K562 (cell line): ENCODE results near the gene TBC1D16. TPM values are rescaled to one million over a fixed set of nuclear protein-coding genes. Genes with fewer than 3 reads are reported as not detected.

Experiments
- CBX1 ChIP-seq: sonication (generic); IDR thresholded peaks from 2 replicates; pipeline ENCODE4 v1.6.1; 2016; ENCODE audit warnings: antibody characterized with exemption, low read depth, mild to moderate bottlenecking
- GABPB2 ChIP-seq: fragments of 250-450 bp; sonication (Bioruptor Pico); conservative IDR thresholded peaks from 2 replicates; pipeline ENCODE4 v1.5.1; 2021; ENCODE audit warnings: mild to moderate bottlenecking
- MTA2 ChIP-seq: fragments of 450-650 bp; IDR thresholded peaks from 2 replicates; pipeline ENCODE4 v1.6.1; 2016; ENCODE audit warnings: low read depth
- NELFE ChIP-seq: IDR thresholded peaks from 2 replicates; pipeline ENCODE4 v1.6.1; 2011; ENCODE audit warnings: mild to moderate bottlenecking; ENCODE audit not compliant: insufficient read depth, insufficient read length
- SLC30A9 ChIP-seq: fragments of 250-450 bp; sonication (Bioruptor Pico); IDR thresholded peaks from 2 replicates; pipeline ENCODE4 v1.8.0; 2022; ENCODE audit warnings: mild to moderate bottlenecking, moderate library complexity
- SRF ChIP-seq, 2 experiments: fragments of 250-450, 450-650 bp in 1 of 2; sonication (Bioruptor Pico) in 1 of 2; sonication (generic) in 1 of 2; formaldehyde crosslinking; IDR thresholded peaks; 2 replicates each; pipeline versions ENCODE4 v1.5.0 to v1.5.1; 2020 to 2022; ENCODE audit warnings: mild to moderate bottlenecking in 1 of 2, missing genetic modification reagents in 1 of 2
- XRCC3 ChIP-seq: fragments of 450-650 bp; IDR thresholded peaks from 2 replicates; pipeline ENCODE4 v1.6.1; 2017; ENCODE audit warnings: mild to moderate bottlenecking, moderate library complexity
- ZNF24 ChIP-seq: fragments of 450-650 bp; IDR thresholded peaks from 2 replicates; pipeline ENCODE4 v1.6.1; 2016
- polyA plus RNA-seq, 8 experiments: library from polyadenylated mRNA; depleted of rRNA in 4 of 8; stranded (reverse) in 5 of 8; unstranded in 3 of 8; fragments of >200 nt; fragmentation: Nextera tagmentation in 2 of 8; fragmentation: Illumina TruSeq in 1 of 8; extraction: Ambion mirVana in 2 of 8; extraction: Trizol in 1 of 8; gene quantifications; 2 replicates each; pipeline versions ENCODE4 v1.2.1 to v1.2.3, GENCODE V29; 2011 to 2014; ENCODE audit warnings: inconsistent platforms in 1 of 8, missing spikeins in 1 of 8
- total RNA-seq, 7 experiments: library from RNA; depleted of rRNA in 6 of 7; stranded (reverse); fragments of >200 nt in 6 of 7; fragmentation: Illumina TruSeq in 2 of 7; extraction: Trizol in 2 of 7; gene quantifications; 2 replicates each; pipeline versions ENCODE4 v1.2.1 to v1.2.3, GENCODE V29; 2011 to 2021; ENCODE audit warnings: low replicate concordance in 1 of 7
- TF ChIP-seq, protein P1 (sequence below): fragments of 450-650 bp; IDR thresholded peaks from 2 replicates; pipeline ENCODE4 v1.6.1; 2016; ENCODE audit warnings: mild to moderate bottlenecking, moderate library complexity
- TF ChIP-seq, protein P2 (sequence below): fragments of 250-450 bp; sonication (Bioruptor Pico); IDR thresholded peaks from 2 replicates; pipeline ENCODE4 v1.8.0; 2021; ENCODE audit warnings: moderate library complexity, mild to moderate bottlenecking, inconsistent platforms
- TF ChIP-seq, protein P3 (sequence below): fragments of 250-450 bp; sonication (Bioruptor Pico); IDR thresholded peaks from 2 replicates; pipeline ENCODE4 v1.4.0; 2020; ENCODE audit warnings: mild to moderate bottlenecking, moderate library complexity, borderline replicate concordance

The TBC1D16 gene
- total and polyA plus RNA-seq, 9 of the 15 experiments (the other 6 are each of a cell fraction or from before 2014, with no cell fraction given) = 0.01 to 0.20 (median 0.03) TPM; not detected in 1

DNA sequence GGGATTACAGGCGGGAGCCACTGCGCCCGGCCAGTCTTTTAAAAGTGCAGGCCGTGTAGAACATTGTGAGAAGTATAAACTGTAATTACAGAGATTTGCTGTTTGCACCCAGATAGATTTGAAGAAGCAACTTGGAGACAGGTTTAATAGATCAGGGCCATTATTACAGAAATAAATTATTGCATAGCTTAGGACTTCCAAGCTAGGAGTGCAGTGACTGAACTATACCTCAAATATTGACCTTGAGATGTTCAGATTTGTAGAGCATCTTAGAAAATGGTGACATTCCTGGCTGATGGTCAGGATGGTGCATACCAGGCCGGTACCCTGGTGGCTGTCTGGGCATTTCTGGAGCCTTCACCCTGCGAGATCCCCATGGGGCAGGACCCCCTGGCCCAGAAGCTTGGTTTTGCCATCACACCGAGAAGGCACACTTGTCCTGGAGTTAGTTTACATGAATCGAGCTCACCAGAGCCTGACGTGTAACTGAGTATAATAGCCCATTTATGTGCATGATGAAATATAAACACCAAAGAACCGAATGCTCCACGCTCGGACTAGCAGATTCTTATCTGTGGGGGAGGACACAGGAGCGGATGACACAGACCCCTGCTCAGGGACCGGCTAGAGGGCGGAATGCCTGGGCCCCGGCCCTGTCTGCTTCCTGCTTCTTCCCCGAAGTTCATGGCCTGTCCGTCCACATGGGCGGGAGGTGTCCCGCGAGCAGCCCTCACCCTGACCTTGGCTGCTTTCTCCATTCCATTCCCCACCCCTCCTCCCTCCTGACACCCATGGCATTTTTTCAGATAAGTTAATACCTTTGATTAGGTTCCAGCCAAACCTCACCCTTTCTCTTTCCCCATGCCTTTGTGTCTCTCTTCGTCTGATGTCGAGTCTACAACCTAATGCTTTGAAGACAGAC, 32.9 kb upstream of the TBC1D16 start (continued):
- TF ChIP-seq, protein P1, sequence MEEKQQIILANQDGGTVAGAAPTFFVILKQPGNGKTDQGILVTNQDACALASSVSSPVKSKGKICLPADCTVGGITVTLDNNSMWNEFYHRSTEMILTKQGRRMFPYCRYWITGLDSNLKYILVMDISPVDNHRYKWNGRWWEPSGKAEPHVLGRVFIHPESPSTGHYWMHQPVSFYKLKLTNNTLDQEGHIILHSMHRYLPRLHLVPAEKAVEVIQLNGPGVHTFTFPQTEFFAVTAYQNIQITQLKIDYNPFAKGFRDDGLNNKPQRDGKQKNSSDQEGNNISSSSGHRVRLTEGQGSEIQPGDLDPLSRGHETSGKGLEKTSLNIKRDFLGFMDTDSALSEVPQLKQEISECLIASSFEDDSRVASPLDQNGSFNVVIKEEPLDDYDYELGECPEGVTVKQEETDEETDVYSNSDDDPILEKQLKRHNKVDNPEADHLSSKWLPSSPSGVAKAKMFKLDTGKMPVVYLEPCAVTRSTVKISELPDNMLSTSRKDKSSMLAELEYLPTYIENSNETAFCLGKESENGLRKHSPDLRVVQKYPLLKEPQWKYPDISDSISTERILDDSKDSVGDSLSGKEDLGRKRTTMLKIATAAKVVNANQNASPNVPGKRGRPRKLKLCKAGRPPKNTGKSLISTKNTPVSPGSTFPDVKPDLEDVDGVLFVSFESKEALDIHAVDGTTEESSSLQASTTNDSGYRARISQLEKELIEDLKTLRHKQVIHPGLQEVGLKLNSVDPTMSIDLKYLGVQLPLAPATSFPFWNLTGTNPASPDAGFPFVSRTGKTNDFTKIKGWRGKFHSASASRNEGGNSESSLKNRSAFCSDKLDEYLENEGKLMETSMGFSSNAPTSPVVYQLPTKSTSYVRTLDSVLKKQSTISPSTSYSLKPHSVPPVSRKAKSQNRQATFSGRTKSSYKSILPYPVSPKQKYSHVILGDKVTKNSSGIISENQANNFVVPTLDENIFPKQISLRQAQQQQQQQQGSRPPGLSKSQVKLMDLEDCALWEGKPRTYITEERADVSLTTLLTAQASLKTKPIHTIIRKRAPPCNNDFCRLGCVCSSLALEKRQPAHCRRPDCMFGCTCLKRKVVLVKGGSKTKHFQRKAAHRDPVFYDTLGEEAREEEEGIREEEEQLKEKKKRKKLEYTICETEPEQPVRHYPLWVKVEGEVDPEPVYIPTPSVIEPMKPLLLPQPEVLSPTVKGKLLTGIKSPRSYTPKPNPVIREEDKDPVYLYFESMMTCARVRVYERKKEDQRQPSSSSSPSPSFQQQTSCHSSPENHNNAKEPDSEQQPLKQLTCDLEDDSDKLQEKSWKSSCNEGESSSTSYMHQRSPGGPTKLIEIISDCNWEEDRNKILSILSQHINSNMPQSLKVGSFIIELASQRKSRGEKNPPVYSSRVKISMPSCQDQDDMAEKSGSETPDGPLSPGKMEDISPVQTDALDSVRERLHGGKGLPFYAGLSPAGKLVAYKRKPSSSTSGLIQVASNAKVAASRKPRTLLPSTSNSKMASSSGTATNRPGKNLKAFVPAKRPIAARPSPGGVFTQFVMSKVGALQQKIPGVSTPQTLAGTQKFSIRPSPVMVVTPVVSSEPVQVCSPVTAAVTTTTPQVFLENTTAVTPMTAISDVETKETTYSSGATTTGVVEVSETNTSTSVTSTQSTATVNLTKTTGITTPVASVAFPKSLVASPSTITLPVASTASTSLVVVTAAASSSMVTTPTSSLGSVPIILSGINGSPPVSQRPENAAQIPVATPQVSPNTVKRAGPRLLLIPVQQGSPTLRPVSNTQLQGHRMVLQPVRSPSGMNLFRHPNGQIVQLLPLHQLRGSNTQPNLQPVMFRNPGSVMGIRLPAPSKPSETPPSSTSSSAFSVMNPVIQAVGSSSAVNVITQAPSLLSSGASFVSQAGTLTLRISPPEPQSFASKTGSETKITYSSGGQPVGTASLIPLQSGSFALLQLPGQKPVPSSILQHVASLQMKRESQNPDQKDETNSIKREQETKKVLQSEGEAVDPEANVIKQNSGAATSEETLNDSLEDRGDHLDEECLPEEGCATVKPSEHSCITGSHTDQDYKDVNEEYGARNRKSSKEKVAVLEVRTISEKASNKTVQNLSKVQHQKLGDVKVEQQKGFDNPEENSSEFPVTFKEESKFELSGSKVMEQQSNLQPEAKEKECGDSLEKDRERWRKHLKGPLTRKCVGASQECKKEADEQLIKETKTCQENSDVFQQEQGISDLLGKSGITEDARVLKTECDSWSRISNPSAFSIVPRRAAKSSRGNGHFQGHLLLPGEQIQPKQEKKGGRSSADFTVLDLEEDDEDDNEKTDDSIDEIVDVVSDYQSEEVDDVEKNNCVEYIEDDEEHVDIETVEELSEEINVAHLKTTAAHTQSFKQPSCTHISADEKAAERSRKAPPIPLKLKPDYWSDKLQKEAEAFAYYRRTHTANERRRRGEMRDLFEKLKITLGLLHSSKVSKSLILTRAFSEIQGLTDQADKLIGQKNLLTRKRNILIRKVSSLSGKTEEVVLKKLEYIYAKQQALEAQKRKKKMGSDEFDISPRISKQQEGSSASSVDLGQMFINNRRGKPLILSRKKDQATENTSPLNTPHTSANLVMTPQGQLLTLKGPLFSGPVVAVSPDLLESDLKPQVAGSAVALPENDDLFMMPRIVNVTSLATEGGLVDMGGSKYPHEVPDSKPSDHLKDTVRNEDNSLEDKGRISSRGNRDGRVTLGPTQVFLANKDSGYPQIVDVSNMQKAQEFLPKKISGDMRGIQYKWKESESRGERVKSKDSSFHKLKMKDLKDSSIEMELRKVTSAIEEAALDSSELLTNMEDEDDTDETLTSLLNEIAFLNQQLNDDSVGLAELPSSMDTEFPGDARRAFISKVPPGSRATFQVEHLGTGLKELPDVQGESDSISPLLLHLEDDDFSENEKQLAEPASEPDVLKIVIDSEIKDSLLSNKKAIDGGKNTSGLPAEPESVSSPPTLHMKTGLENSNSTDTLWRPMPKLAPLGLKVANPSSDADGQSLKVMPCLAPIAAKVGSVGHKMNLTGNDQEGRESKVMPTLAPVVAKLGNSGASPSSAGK = peak; percentile 73
- TF ChIP-seq NELFE = no peak
- TF ChIP-seq SLC30A9 (CRISPR knock-in tag) = no peak
- no peak for TF ChIP-seq MTA2
- TF ChIP-seq, protein P2, sequence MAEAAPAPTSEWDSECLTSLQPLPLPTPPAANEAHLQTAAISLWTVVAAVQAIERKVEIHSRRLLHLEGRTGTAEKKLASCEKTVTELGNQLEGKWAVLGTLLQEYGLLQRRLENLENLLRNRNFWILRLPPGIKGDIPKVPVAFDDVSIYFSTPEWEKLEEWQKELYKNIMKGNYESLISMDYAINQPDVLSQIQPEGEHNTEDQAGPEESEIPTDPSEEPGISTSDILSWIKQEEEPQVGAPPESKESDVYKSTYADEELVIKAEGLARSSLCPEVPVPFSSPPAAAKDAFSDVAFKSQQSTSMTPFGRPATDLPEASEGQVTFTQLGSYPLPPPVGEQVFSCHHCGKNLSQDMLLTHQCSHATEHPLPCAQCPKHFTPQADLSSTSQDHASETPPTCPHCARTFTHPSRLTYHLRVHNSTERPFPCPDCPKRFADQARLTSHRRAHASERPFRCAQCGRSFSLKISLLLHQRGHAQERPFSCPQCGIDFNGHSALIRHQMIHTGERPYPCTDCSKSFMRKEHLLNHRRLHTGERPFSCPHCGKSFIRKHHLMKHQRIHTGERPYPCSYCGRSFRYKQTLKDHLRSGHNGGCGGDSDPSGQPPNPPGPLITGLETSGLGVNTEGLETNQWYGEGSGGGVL (CRISPR knock-in tag) = no peak
- TF ChIP-seq GABPB2 (CRISPR knock-in tag) = no peak
- no peak for TF ChIP-seq ZNF24
- TF ChIP-seq CBX1 = no peak
- no peak for TF ChIP-seq XRCC3
- TF ChIP-seq, protein P3, sequence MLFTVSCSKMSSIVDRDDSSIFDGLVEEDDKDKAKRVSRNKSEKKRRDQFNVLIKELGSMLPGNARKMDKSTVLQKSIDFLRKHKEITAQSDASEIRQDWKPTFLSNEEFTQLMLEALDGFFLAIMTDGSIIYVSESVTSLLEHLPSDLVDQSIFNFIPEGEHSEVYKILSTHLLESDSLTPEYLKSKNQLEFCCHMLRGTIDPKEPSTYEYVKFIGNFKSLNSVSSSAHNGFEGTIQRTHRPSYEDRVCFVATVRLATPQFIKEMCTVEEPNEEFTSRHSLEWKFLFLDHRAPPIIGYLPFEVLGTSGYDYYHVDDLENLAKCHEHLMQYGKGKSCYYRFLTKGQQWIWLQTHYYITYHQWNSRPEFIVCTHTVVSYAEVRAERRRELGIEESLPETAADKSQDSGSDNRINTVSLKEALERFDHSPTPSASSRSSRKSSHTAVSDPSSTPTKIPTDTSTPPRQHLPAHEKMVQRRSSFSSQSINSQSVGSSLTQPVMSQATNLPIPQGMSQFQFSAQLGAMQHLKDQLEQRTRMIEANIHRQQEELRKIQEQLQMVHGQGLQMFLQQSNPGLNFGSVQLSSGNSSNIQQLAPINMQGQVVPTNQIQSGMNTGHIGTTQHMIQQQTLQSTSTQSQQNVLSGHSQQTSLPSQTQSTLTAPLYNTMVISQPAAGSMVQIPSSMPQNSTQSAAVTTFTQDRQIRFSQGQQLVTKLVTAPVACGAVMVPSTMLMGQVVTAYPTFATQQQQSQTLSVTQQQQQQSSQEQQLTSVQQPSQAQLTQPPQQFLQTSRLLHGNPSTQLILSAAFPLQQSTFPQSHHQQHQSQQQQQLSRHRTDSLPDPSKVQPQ = no peak
- no peak for TF ChIP-seq SRF (CRISPR knock-in tag; IDR thresholded peaks at IDR 0.05)
